WTC11 (cell line): Measurements from ENCODE around the gene PGA3.
"Not testable (repeated sequence)": the region's sequence is repeated elsewhere in the genome, so short reads cannot be mapped to it uniquely, and the experiment has no call there.

ENCODE experiments used
- TEAD1 ChIP-seq: sonication (generic); formaldehyde crosslinking; IDR thresholded peaks from 2 replicates; pipeline ENCODE4 v1.8.0; 2022; ENCODE audit warnings: mild to moderate bottlenecking, missing genetic modification reagents
- TF ChIP-seq, protein P1 (sequence below): fragments of 200-600 bp; IDR thresholded peaks from 2 replicates; pipeline ENCODE4 v1.8.0; 2022; ENCODE audit warnings: antibody characterized with exemption

GRCh38 chr11:61229458-61229857 lies 26.1 kb downstream of the PGA3 start:
- TF ChIP-seq TEAD1 (CRISPR knock-in tag): not testable (repeated sequence)
- TF ChIP-seq, protein P1, sequence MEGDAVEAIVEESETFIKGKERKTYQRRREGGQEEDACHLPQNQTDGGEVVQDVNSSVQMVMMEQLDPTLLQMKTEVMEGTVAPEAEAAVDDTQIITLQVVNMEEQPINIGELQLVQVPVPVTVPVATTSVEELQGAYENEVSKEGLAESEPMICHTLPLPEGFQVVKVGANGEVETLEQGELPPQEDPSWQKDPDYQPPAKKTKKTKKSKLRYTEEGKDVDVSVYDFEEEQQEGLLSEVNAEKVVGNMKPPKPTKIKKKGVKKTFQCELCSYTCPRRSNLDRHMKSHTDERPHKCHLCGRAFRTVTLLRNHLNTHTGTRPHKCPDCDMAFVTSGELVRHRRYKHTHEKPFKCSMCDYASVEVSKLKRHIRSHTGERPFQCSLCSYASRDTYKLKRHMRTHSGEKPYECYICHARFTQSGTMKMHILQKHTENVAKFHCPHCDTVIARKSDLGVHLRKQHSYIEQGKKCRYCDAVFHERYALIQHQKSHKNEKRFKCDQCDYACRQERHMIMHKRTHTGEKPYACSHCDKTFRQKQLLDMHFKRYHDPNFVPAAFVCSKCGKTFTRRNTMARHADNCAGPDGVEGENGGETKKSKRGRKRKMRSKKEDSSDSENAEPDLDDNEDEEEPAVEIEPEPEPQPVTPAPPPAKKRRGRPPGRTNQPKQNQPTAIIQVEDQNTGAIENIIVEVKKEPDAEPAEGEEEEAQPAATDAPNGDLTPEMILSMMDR: not testable (repeated sequence)
